Gastrocnemius medialis (tissue), 4 donors: ENCODE measurements around the gene SEC23IP.

Source experiments
- POLR2A ChIP-seq, 2 donors: fragments of 450-650 bp; IDR thresholded peaks; one replicate each; pipeline ENCODE4 v1.6.1; 2017; ENCODE audit warnings: antibody characterized with exemption in 2 of 2, mild to moderate bottlenecking in 2 of 2, moderate library complexity in 2 of 2
- TF ChIP-seq, protein P1 (sequence below), 5 experiments: fragments of 450-650 bp in 3 of 5; fragments of 200-600 bp in 2 of 5; sonication (generic) in 2 of 5; IDR thresholded peaks in 4 of 5; conservative IDR thresholded peaks in 1 of 5; 1 replicate in 4 of 5; 2 replicates in 1 of 5; pipeline ENCODE4 v1.5.1; 2016 to 2019; ENCODE audit warnings: antibody characterized with exemption in 5 of 5, mild to moderate bottlenecking in 3 of 5, moderate library complexity in 3 of 5

DNA sequence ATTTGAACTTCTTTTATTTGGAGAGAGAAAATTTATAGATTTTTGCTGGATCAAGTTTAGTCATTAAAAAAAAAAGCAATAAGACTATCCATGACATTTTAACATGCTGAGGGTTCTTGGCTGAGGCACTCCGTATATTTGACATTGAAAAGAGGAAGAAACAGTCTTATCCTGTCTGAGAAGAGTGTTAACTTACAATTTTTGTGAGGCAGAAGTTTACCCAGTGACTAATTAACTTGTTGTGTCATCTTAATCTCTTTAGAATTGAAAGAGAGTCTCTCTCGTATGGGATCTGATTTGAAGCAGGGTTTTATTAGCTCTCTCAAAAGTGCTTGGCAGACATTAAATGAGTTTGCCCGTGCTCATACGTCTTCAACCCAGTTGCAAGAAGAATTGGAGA is 39.3 kb downstream of the SEC23IP start:
- TF ChIP-seq, protein P1, sequence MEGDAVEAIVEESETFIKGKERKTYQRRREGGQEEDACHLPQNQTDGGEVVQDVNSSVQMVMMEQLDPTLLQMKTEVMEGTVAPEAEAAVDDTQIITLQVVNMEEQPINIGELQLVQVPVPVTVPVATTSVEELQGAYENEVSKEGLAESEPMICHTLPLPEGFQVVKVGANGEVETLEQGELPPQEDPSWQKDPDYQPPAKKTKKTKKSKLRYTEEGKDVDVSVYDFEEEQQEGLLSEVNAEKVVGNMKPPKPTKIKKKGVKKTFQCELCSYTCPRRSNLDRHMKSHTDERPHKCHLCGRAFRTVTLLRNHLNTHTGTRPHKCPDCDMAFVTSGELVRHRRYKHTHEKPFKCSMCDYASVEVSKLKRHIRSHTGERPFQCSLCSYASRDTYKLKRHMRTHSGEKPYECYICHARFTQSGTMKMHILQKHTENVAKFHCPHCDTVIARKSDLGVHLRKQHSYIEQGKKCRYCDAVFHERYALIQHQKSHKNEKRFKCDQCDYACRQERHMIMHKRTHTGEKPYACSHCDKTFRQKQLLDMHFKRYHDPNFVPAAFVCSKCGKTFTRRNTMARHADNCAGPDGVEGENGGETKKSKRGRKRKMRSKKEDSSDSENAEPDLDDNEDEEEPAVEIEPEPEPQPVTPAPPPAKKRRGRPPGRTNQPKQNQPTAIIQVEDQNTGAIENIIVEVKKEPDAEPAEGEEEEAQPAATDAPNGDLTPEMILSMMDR (IDR thresholded peaks at IDR 0.05 in 4 of 5, conservative IDR thresholded peaks at IDR 0.05 in 1 of 5), result no peak
- no peak for TF ChIP-seq POLR2A (IDR thresholded peaks at IDR 0.05)
